H1 (cell line): ENCODE results near the gene LRBA. TPM values are rescaled to one million over a fixed set of nuclear protein-coding genes. Genes with fewer than 3 reads are reported as not detected.

Experiments
- CREB1 ChIP-seq: IDR thresholded peaks from 2 replicates; pipeline ENCODE4 v1.6.1; 2012; ENCODE audit warnings: inconsistent platforms
- EGR1 ChIP-seq: IDR thresholded peaks from 2 replicates; pipeline ENCODE4 v1.6.1; 2011; ENCODE audit warnings: low read depth, low read length, borderline replicate concordance
- HDAC6 ChIP-seq: IDR thresholded peaks from one replicate; pipeline ENCODE4 v1.7.1; 2012; ENCODE audit warnings: low read depth, mild to moderate bottlenecking, inconsistent platforms, low read length, moderate library complexity
- ZNF274 ChIP-seq: IDR thresholded peaks from 2 replicates; pipeline ENCODE4 v1.7.0; 2012; ENCODE audit warnings: low read length, borderline replicate concordance; ENCODE audit errors: extremely low read depth
- polyA plus RNA-seq, 7 experiments: library from polyadenylated mRNA; depleted of rRNA in 3 of 7; stranded (reverse) in 5 of 7; unstranded in 2 of 7; fragments of >200 nt in 5 of 7; fragments of 200-250 nt in 2 of 7; gene quantifications; 1 replicate in 5 of 7; 2 replicates in 1 of 7; 4 replicates in 1 of 7; pipeline versions ENCODE4 v1.2.1 to v1.2.3, GENCODE V29; 2011 to 2013; ENCODE audit warnings: missing spikeins in 2 of 7, mixed read lengths in 2 of 7
- total RNA-seq: library from RNA; stranded (reverse); fragmentation: NEBNext Ultra II Directional; extraction: Animal tissue kit (Norgen Biotek cat#: 25700); gene quantifications from 2 replicates; pipeline ENCODE4 v1.2.1, GENCODE V29; 2021

Gene LRBA
- total and polyA plus RNA-seq, 2 of the 8 experiments (the other 6 are each of a cell fraction or from before 2014, with no cell fraction given): 54.6 to 83.2 TPM

GRCh38 chr4:150224896-150225591, 790.0 kb downstream of the LRBA start (continued):
- TF ChIP-seq HDAC6 (no peak), EGR1 (no peak), ZNF274 (no peak), CREB1 (no peak)
- TF ChIP-seq, all 59 proteins: peak for 2
